ENCODE data around the gene UBXN1.

- TF ChIP-seq, protein P1, sequence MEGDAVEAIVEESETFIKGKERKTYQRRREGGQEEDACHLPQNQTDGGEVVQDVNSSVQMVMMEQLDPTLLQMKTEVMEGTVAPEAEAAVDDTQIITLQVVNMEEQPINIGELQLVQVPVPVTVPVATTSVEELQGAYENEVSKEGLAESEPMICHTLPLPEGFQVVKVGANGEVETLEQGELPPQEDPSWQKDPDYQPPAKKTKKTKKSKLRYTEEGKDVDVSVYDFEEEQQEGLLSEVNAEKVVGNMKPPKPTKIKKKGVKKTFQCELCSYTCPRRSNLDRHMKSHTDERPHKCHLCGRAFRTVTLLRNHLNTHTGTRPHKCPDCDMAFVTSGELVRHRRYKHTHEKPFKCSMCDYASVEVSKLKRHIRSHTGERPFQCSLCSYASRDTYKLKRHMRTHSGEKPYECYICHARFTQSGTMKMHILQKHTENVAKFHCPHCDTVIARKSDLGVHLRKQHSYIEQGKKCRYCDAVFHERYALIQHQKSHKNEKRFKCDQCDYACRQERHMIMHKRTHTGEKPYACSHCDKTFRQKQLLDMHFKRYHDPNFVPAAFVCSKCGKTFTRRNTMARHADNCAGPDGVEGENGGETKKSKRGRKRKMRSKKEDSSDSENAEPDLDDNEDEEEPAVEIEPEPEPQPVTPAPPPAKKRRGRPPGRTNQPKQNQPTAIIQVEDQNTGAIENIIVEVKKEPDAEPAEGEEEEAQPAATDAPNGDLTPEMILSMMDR (IDR thresholded peaks at IDR 0.05 in 2 of 3, conservative IDR thresholded peaks at IDR 0.05 in 1 of 3; ENCODE audit: borderline replicate concordance in 1 of 3, insufficient read depth in 1 of 3, low read depth in 2 of 3, low read length in 2 of 3): no peak
- TF ChIP-seq YY1 (IDR thresholded peaks at IDR 0.05; ENCODE audit: extremely low read depth, insufficient replicate concordance, low read depth, low read length): peak; percentile 82
- TF ChIP-seq SP1 (IDR thresholded peaks at IDR 0.05; ENCODE audit: low read depth): no peak
- peak; percentile 100 for TF ChIP-seq POLR2AphosphoS5 (IDR thresholded peaks at IDR 0.05; ENCODE audit: low read depth, low read length)
- TF ChIP-seq POLR2A (IDR thresholded peaks at IDR 0.05; ENCODE audit: borderline replicate concordance, extremely low read depth, insufficient read depth, insufficient read length): peak; percentile 99
- no peak for TF ChIP-seq MAX (IDR thresholded peaks at IDR 0.05)
- TF ChIP-seq ZNF274 (IDR thresholded peaks at IDR 0.05; ENCODE audit: low read depth, low read length): no peak
- no peak for TF ChIP-seq ATF3 (IDR thresholded peaks at IDR 0.05)
- TF ChIP-seq EZH2 (IDR thresholded peaks at IDR 0.05): no peak
Measured at GRCh38 chr11:62665075-62665598, 13.7 kb downstream of the UBXN1 start, which contains the start of the genes C11orf98 and CSKMT.

All from HCT116 (cell line).